AG10803 (cell line): ENCODE results near the gene MED15.
"Not testable (repeated sequence)": the region's sequence is repeated elsewhere in the genome, so short reads cannot be mapped to it uniquely, and the experiment has no call there.

Experiments used
- DNase-seq: peaks from one replicate; pipeline ENCODE4 v3.0.0; 2010; ENCODE audit warnings: low read depth
- H3K4me3 ChIP-seq: 2 replicates; pipeline ENCODE4 v1.5.1; 2011; ENCODE audit warnings: mild to moderate bottlenecking, low read length, control low read depth
- TF ChIP-seq, protein P1 (sequence below): conservative IDR thresholded peaks from 2 replicates; pipeline ENCODE4 v1.5.1; 2011; ENCODE audit warnings: mild to moderate bottlenecking, low read length, control low read depth, inconsistent platforms

MED15 gene

DNA sequence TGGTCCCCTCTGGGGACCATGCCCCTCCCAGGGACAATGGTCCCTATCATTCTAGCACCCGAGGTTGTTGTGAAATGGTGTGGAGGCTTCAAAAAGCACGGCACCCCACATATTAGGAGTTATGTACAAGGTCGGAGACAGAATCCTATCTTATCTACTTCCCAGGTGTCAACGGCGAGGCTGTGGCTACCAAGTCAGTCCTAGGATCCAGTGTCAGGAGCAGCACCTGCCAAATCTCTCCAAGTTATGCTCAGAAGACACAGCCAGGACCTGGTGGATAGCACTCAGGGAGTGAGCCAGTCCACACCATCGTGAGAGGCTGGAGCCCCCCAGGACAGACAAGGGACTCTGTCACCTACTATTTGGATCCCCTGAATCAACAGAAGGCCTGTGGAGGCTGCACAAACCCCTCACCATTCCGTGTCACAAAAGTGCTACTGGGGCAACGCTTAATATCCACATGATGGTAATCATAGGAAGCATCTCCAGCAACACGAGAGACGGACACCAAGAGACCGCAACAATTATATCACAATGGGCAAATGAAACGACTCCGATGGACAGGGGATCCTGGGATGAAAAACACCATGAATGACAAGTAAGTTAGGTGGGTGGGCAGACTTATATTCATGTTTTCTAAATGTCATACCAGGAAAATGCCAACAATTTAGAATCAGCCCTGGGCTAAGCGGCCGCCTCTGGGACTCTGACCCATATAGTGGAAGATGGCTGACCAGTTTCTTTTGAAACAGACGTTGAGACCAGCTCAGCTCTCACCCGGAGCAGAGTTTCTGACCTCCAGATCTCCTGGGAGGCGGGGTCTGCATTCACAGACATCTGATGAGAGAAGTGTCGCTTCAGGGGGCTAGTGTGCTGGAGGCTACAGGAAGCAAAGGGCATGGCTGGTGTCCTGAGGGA lies 108.4 kb downstream of the MED15 start:
- H3K4me3 ChIP-seq: no peak overlapping the region
- TF ChIP-seq, protein P1, sequence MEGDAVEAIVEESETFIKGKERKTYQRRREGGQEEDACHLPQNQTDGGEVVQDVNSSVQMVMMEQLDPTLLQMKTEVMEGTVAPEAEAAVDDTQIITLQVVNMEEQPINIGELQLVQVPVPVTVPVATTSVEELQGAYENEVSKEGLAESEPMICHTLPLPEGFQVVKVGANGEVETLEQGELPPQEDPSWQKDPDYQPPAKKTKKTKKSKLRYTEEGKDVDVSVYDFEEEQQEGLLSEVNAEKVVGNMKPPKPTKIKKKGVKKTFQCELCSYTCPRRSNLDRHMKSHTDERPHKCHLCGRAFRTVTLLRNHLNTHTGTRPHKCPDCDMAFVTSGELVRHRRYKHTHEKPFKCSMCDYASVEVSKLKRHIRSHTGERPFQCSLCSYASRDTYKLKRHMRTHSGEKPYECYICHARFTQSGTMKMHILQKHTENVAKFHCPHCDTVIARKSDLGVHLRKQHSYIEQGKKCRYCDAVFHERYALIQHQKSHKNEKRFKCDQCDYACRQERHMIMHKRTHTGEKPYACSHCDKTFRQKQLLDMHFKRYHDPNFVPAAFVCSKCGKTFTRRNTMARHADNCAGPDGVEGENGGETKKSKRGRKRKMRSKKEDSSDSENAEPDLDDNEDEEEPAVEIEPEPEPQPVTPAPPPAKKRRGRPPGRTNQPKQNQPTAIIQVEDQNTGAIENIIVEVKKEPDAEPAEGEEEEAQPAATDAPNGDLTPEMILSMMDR: no peak
- no peak for DNase-seq

DNA sequence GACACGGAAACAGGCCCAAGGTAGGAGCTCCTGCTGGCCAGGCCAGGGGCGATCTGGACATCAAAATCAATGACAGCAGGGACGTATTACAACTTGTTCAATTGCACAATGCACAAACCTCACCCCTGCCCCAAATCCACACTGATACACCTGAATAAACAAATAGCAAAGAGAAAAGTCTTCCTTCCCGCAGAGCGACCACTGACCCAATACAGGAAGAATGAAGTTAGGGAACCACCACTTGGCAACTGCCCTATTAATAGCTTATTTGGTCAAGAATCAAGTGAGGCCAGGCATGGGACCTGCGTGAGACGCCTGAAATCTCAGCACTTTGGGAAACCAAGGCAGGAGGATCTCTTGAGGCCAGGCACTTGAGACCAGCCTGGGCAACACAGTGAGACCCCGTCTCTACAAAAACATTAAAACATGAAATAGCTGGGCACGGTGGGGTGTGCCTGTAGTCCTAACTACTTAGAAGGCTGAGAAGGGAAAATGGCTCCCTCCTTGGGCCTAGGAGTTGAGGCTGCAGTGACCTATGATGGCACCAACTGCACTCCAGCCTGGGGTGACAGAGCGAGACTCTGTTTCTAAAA lies 109.1 kb downstream of the MED15 start:
- H3K4me3 ChIP-seq: no peak overlapping the region
- DNase-seq: no peak
- TF ChIP-seq, protein P1: no peak

DNA sequence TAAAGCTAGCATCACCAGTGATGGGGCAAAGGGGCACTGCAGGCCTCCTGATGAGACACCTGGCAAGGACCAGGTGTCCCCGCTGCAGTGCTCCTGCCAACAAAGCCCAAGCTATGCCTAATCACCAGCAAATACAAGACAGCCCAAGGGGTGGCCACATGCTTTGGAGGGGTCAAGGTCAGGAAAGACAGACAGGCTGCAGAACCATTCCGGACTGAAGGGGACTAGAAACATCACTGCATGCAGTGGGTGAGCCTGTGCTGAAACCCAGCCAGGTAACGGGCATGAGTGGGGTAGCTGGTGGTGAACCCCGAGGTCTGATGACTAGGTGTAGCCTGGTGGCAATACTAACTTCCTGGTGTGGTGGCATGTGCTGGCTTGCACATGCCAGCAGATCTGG lies 111.1 kb downstream of the MED15 start:
- DNase-seq: no peak
- no peak overlapping the region for H3K4me3 ChIP-seq
- TF ChIP-seq, protein P1: no peak

DNA sequence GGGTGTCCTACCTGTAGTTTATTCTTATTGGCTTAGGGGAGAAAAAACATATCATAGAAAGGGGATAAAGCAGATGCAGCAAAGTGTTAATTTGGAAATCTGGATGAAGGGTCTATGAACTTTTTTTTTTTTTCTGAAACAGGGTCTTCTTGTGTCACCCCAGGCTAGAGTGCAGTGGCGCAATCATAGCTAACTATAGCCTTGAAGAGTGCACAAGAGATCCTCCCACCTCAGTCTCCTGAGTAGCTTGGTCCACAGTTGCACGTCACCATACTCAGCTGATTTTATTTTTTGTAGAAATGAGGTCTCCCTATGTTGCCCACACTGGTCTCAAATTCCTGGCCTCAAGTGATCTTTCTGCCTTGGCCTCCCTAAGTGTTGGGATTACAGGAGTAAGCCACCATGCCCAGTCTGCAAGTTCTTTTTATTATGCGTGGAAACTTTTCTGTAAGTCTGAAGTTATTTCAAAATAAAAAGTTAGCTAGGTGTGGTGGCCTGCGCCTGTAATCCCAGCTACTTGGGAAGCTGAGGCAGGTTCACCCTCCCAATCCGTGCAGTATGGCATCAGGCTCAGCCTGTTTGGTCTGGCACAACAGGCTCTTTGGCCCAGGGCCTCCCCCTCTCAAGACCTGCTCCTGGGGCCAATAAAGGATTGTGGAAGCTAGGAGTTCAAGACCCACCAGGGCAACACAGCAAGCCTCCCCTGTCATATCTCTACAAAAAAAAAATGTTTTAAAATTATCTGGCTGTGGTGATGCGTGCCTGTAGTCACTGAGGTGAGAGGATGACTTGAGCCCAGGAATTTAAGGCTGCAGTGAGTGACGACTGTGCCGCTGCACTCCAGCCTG lies 111.9 kb downstream of the MED15 start:
- no peak for DNase-seq
- no peak overlapping the region for H3K4me3 ChIP-seq
- TF ChIP-seq, protein P1: no peak

DNA sequence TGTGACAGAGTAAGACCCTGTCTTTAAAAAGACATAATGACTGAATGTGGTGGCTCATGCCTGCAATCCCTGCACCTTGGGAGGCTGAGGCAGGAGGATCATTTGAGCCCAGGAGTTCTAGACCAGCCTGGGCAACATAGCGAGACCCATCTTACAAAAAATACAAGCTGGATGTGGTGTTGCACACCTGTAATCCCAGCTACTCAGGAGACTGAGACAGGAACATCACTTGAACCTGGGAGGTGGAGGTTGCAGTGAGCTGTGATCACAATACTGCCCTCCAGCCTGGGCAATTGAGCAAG lies 112.4 kb downstream of the MED15 start:
- H3K4me3 ChIP-seq, DNase-seq: not testable (repeated sequence)

DNA sequence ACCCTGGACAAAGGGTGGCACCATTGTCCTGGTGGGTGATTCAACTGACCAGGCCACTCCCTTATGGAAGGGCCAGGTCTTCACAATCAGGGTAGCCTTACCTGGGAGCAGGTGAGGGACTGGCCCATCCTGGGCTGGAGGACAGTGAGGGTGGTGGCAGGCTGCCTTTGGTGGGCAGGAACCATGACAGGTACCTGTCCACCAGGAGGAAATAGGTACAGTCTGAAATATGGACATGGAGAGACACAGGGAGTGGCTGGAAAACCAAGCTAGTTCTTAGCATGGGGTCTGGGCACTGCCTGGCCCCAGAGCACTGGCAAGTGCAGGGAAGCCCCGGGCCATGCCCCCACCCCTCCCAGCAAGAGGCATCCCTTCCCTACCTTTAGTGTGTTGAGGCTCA lies 113.8 kb downstream of the MED15 start:
- TF ChIP-seq, protein P1: no peak
- no peak overlapping the region for H3K4me3 ChIP-seq

DNA sequence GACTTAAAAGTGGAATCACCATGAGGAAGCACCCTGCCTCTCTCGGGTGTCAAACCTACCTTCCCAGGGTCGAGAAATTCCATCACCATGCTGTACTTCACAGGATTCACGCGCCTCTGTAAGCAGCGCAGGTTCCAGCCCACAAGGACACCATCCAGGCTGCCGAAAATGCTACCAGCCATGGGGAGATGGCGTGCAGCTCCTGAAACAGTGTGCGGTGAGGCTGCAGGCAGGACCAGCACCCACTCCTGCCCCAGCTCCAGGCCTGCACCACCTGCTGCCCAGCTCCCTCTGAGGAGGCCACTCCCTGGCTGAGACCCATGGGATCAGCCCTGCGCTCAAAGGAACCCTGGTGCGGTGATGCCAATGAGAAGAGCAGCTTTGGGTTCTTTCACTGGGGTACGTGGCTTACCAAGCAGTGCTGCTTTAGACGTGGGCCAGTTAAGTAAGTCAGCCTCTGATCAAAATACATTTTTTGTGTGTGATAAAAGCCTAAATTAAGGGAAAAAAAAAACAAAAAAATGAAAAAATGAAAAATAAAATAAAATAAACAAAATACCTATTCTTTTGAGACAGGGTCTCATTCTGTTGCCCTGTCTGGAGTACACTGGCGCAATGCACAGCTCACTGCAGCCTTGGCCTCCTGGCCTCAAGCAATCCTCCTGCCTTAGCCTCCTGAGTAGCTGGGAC lies 115.4 kb downstream of the MED15 start:
- TF ChIP-seq, protein P1: no peak
- no peak overlapping the region for H3K4me3 ChIP-seq
- no peak for DNase-seq

More for the DNA sequence above, 113.8 kb downstream of the MED15 start:
- DNase-seq: no peak
